ENCODE data around the gene CASP7.

GRCh38 chr10:113631684-113632367 lies 47.9 kb upstream of the CASP7 start:
- TF ChIP-seq CTCF (IDR thresholded peaks at IDR 0.05), result no peak
- TF ChIP-seq EZH2 (IDR thresholded peaks at IDR 0.05; ENCODE audit: borderline replicate concordance, insufficient read depth, low read depth, low read length, poor library complexity, severe bottlenecking), result no peak

Measured in B cell (primary cell).